OCI-LY3 (cell line): ENCODE results near the gene DOCK4.

ENCODE experiments used
- CTCF ChIP-seq: fragments of 200-600, 300-600 bp; sonication (generic); IDR thresholded peaks from 2 replicates; pipeline ENCODE4 v1.5.1; 2014; ENCODE audit warnings: antibody characterized with exemption, low read length, low read depth
- EZH2phosphoT487 ChIP-seq: fragments of 200-600 bp; shearing (Covaris generic); IDR thresholded peaks from 2 replicates; pipeline ENCODE4 v1.6.1; 2018; ENCODE audit warnings: antibody characterized with exemption, mixed run types, low read depth

DNA sequence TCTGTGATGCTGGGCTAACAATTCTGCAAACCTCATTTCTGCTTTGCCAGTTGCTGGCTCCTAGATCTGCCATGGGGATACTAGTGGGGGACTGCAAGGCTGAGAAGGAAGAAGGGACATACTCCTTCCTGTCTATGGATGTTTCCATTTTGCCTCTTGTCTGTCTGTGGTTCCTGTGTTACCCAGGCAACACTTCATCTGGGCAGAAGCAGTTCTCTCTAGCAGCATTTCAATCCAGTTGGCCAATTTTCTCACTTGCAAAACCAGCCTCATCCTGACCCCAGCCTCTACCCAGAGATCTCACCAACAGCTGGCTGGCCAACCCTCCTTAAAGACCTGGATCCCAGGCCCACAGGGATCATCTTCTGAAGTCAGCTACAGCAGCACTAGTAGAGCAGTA is 131.7 kb downstream of the DOCK4 start:
- TF ChIP-seq CTCF = no peak
- TF ChIP-seq EZH2phosphoT487 = no peak
